WTC11 (cell line): ENCODE results near the gene TAPT1. TPM values are rescaled to one million over a fixed set of nuclear protein-coding genes. Genes with fewer than 3 reads are reported as not detected.

Source experiments
- ATAC-seq: fragments of 200-7000 bp; cut with Tn5 transposase; 2 replicates; pipeline ENCODE4 v1.10.0; 2021; ENCODE audit warnings: mild to moderate bottlenecking, moderate library complexity
- CTCF ChIA-PET: fragments of 300-600 bp; sonication (Branson Sonifier 250); formaldehyde crosslinking; loops from one replicate; lab custom pipeline; 2021; ENCODE audit warnings: antibody characterized with exemption; lab: Charles Lee
- POLR2A ChIA-PET: fragments of 350-600 bp; sonication (Branson Sonifier 250); formaldehyde crosslinking; loops from one replicate; lab custom pipeline; 2021; ENCODE audit warnings: antibody characterized with exemption; lab: Charles Lee
- DNase-seq: peaks from one replicate; pipeline ENCODE4 v3.0.0; 2021; ENCODE audit warnings: low spot score
- H3K27ac Mint-ChIP-seq: 2 replicates; pipeline ENCODE4 v1.8.0; 2021; ENCODE audit warnings: mixed read lengths
- H3K27me3 Mint-ChIP-seq: 2 replicates; pipeline ENCODE4 v1.8.0; 2021; ENCODE audit warnings: low read depth, mild to moderate bottlenecking, moderate library complexity, mixed read lengths
- H3K36me3 Mint-ChIP-seq: 2 replicates; pipeline ENCODE4 v1.8.0; 2021; ENCODE audit warnings: mixed read lengths
- H3K4me1 Mint-ChIP-seq: 2 replicates; pipeline ENCODE4 v1.8.0; 2022; ENCODE audit warnings: mixed read lengths
- H3K4me3 Mint-ChIP-seq: 2 replicates; pipeline ENCODE4 v1.8.0; 2021; ENCODE audit warnings: mild to moderate bottlenecking, moderate library complexity, mixed read lengths
- H3K9me3 Mint-ChIP-seq: 2 replicates; pipeline ENCODE4 v1.8.0; 2021; ENCODE audit warnings: mixed read lengths
- ELF4 ChIP-seq: sonication (generic); formaldehyde crosslinking; IDR thresholded peaks from 2 replicates; pipeline ENCODE4 v1.8.1; 2022; ENCODE audit warnings: low read depth, mild to moderate bottlenecking, moderate library complexity, missing genetic modification reagents
- ETV6 ChIP-seq: sonication (generic); formaldehyde crosslinking; IDR thresholded peaks from 2 replicates; pipeline ENCODE4 v1.8.1; 2022; ENCODE audit warnings: mild to moderate bottlenecking, missing genetic modification reagents
- JAZF1 ChIP-seq: fragments of 250-450 bp; sonication (Bioruptor Pico); IDR thresholded peaks from 2 replicates; pipeline ENCODE4 v1.9.0; 2021; ENCODE audit warnings: moderate library complexity, mild to moderate bottlenecking, inconsistent platforms
- NFATC4 ChIP-seq: fragments of 250-450 bp; sonication (Bioruptor Pico); IDR thresholded peaks from 2 replicates; pipeline ENCODE4 v1.9.0; 2021; ENCODE audit warnings: mild to moderate bottlenecking
- NFYB ChIP-seq: sonication (generic); formaldehyde crosslinking; conservative IDR thresholded peaks from 2 replicates; pipeline ENCODE4 v1.8.0; 2022; ENCODE audit warnings: low read depth, missing genetic modification reagents
- NR1H2 ChIP-seq: sonication (generic); formaldehyde crosslinking; IDR thresholded peaks from 2 replicates; pipeline ENCODE4 v1.9.0; 2021; ENCODE audit warnings: mild to moderate bottlenecking, moderate library complexity, missing genetic modification reagents
- NR3C1 ChIP-seq: sonication (generic); formaldehyde crosslinking; conservative IDR thresholded peaks from 2 replicates; pipeline ENCODE4 v1.8.1; 2023; ENCODE audit warnings: low read depth, mild to moderate bottlenecking, missing genetic modification reagents
- PRRX2 ChIP-seq: fragments of 250-450 bp; sonication (Bioruptor Pico); IDR thresholded peaks from 2 replicates; pipeline ENCODE4 v1.8.0; 2021; ENCODE audit warnings: mild to moderate bottlenecking
- RORB ChIP-seq: fragments of 250-450 bp; sonication (Bioruptor Pico); IDR thresholded peaks from 2 replicates; pipeline ENCODE4 v1.9.0; 2021; ENCODE audit warnings: mild to moderate bottlenecking
- ZNF121 ChIP-seq: sonication (generic); formaldehyde crosslinking; IDR thresholded peaks from 2 replicates; pipeline ENCODE4 v1.8.0; 2023; ENCODE audit warnings: missing genetic modification reagents
- ZNF232 ChIP-seq: sonication (generic); formaldehyde crosslinking; IDR thresholded peaks from 2 replicates; pipeline ENCODE4 v1.8.0; 2022; ENCODE audit warnings: mild to moderate bottlenecking, missing genetic modification reagents
- ZNF317 ChIP-seq: sonication (generic); formaldehyde crosslinking; IDR thresholded peaks from 2 replicates; pipeline ENCODE4 v1.8.1; 2023; ENCODE audit warnings: low read depth, mild to moderate bottlenecking, moderate library complexity, missing genetic modification reagents, borderline replicate concordance
- total RNA-seq: library from RNA; stranded (reverse); gene quantifications from 3 replicates; pipeline ENCODE4 v1.2.3, GENCODE V29; 2021
- TF ChIP-seq, protein P1 (sequence below): sonication (generic); formaldehyde crosslinking; conservative IDR thresholded peaks from 2 replicates; pipeline ENCODE4 v1.8.1; 2023; ENCODE audit warnings: mild to moderate bottlenecking, low read depth, missing genetic modification reagents, moderate library complexity
- TF ChIP-seq, protein P2 (sequence below): sonication (generic); formaldehyde crosslinking; IDR thresholded peaks from 2 replicates; pipeline ENCODE4 v1.8.0; 2022; ENCODE audit warnings: missing genetic modification reagents
- TF ChIP-seq, protein P3 (sequence below): sonication (generic); formaldehyde crosslinking; IDR thresholded peaks from 2 replicates; pipeline ENCODE4 v1.8.0; 2023; ENCODE audit warnings: missing genetic modification reagents, mild to moderate bottlenecking, borderline replicate concordance
- TF ChIP-seq, protein P4 (sequence below): fragments of 250-450 bp; sonication (Bioruptor Pico); IDR thresholded peaks from 2 replicates; pipeline ENCODE4 v1.9.0; 2021; ENCODE audit warnings: mild to moderate bottlenecking, borderline replicate concordance

The TAPT1 gene
- total RNA-seq, 1 experiment from 2014 or later, result 12.4 TPM

DNA sequence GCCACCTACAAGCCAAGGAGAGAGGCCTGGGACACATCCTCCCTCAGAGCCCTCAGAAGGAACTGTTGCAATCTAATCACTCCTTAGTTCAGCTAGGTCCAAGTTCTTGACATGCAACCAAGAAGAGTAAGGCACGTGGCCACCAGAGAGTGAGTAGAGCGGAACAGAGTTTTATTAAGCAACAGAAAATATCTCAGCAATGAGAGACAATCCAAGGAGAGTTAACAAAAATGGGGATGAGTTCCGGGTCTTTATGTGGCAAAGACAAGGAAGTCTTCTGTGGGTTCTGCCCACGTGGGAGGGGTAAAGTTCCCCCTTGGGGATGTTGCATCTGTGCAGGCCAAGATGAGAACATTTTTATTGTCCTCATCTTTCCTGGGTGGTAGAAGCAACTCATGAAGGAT, 104.0 kb downstream of the TAPT1 start:
- CTCF ChIA-PET, result no interaction called here
- no peak for DNase-seq

DNA sequence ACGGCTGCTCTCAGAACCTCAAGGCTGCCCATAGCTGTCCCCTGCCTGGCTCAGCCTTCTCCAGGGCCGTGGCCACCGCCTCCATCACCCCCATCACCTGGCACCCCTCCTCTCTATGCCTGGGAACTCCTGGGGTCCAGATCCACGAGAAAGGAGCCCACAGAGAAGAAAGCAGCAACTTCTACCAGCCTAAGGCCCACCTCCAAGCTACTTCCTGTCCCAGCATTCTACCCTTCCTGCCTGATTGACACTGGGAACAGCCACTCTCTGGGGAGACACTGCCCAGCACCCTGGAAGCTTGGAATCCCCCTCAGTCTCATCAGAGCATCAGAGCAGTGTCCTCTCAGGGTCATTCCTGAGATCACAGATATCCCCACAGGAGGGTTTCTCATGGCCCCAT, 105.6 kb downstream of the TAPT1 start:
- ChIA-PET CTCF (no interaction called here), POLR2A (interaction anchor here (0.6 kb wide), 1 partner anchor 831 kb away, joined by 3 read pairs; no protein-coding TSS in a partner anchor)
- H3K27me3 Mint-ChIP-seq, result no peaks in the 10 kb centered on the region
- TF ChIP-seq ETV6 (CRISPR knock-in tag), result no peak
- no peak for TF ChIP-seq ZNF121 (CRISPR knock-in tag)
- no peak for TF ChIP-seq NR1H2
- no peak for TF ChIP-seq NFATC4 (CRISPR knock-in tag)
- no peak for TF ChIP-seq NFYB (CRISPR knock-in tag)
- TF ChIP-seq, protein P1, sequence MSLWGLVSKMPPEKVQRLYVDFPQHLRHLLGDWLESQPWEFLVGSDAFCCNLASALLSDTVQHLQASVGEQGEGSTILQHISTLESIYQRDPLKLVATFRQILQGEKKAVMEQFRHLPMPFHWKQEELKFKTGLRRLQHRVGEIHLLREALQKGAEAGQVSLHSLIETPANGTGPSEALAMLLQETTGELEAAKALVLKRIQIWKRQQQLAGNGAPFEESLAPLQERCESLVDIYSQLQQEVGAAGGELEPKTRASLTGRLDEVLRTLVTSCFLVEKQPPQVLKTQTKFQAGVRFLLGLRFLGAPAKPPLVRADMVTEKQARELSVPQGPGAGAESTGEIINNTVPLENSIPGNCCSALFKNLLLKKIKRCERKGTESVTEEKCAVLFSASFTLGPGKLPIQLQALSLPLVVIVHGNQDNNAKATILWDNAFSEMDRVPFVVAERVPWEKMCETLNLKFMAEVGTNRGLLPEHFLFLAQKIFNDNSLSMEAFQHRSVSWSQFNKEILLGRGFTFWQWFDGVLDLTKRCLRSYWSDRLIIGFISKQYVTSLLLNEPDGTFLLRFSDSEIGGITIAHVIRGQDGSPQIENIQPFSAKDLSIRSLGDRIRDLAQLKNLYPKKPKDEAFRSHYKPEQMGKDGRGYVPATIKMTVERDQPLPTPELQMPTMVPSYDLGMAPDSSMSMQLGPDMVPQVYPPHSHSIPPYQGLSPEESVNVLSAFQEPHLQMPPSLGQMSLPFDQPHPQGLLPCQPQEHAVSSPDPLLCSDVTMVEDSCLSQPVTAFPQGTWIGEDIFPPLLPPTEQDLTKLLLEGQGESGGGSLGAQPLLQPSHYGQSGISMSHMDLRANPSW (CRISPR knock-in tag), result no peak
- no peak for TF ChIP-seq ZNF317 (CRISPR knock-in tag)
- TF ChIP-seq ELF4, result no peak
- TF ChIP-seq ZNF232, result no peak
- TF ChIP-seq, protein P2, sequence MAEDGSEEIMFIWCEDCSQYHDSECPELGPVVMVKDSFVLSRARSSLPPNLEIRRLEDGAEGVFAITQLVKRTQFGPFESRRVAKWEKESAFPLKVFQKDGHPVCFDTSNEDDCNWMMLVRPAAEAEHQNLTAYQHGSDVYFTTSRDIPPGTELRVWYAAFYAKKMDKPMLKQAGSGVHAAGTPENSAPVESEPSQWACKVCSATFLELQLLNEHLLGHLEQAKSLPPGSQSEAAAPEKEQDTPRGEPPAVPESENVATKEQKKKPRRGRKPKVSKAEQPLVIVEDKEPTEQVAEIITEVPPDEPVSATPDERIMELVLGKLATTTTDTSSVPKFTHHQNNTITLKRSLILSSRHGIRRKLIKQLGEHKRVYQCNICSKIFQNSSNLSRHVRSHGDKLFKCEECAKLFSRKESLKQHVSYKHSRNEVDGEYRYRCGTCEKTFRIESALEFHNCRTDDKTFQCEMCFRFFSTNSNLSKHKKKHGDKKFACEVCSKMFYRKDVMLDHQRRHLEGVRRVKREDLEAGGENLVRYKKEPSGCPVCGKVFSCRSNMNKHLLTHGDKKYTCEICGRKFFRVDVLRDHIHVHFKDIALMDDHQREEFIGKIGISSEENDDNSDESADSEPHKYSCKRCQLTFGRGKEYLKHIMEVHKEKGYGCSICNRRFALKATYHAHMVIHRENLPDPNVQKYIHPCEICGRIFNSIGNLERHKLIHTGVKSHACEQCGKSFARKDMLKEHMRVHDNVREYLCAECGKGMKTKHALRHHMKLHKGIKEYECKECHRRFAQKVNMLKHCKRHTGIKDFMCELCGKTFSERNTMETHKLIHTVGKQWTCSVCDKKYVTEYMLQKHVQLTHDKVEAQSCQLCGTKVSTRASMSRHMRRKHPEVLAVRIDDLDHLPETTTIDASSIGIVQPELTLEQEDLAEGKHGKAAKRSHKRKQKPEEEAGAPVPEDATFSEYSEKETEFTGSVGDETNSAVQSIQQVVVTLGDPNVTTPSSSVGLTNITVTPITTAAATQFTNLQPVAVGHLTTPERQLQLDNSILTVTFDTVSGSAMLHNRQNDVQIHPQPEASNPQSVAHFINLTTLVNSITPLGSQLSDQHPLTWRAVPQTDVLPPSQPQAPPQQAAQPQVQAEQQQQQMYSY (CRISPR knock-in tag), result no peak
- TF ChIP-seq, protein P3, sequence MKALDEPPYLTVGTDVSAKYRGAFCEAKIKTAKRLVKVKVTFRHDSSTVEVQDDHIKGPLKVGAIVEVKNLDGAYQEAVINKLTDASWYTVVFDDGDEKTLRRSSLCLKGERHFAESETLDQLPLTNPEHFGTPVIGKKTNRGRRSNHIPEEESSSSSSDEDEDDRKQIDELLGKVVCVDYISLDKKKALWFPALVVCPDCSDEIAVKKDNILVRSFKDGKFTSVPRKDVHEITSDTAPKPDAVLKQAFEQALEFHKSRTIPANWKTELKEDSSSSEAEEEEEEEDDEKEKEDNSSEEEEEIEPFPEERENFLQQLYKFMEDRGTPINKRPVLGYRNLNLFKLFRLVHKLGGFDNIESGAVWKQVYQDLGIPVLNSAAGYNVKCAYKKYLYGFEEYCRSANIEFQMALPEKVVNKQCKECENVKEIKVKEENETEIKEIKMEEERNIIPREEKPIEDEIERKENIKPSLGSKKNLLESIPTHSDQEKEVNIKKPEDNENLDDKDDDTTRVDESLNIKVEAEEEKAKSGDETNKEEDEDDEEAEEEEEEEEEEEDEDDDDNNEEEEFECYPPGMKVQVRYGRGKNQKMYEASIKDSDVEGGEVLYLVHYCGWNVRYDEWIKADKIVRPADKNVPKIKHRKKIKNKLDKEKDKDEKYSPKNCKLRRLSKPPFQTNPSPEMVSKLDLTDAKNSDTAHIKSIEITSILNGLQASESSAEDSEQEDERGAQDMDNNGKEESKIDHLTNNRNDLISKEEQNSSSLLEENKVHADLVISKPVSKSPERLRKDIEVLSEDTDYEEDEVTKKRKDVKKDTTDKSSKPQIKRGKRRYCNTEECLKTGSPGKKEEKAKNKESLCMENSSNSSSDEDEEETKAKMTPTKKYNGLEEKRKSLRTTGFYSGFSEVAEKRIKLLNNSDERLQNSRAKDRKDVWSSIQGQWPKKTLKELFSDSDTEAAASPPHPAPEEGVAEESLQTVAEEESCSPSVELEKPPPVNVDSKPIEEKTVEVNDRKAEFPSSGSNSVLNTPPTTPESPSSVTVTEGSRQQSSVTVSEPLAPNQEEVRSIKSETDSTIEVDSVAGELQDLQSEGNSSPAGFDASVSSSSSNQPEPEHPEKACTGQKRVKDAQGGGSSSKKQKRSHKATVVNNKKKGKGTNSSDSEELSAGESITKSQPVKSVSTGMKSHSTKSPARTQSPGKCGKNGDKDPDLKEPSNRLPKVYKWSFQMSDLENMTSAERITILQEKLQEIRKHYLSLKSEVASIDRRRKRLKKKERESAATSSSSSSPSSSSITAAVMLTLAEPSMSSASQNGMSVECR (CRISPR knock-in tag), result no peak
- TF ChIP-seq PRRX2 (CRISPR knock-in tag), result no peak
- no peak overlapping the region for H3K27ac Mint-ChIP-seq
- DNase-seq (no peak), ATAC-seq (peak; percentile 91)
- no peaks in the 10 kb centered on the region for H3K36me3 Mint-ChIP-seq
- H3K4me1 Mint-ChIP-seq, result no peaks in the 10 kb centered on the region
- no peaks in the 10 kb centered on the region for H3K9me3 Mint-ChIP-seq
- no peak overlapping the region for H3K4me3 Mint-ChIP-seq

More for the DNA sequence above, 104.0 kb downstream of the TAPT1 start:
- no peaks in the 10 kb centered on the region for H3K4me1 Mint-ChIP-seq
- no peaks in the 10 kb centered on the region for H3K27me3 Mint-ChIP-seq
- POLR2A ChIA-PET, result no interaction called here
- H3K36me3 Mint-ChIP-seq, result no peaks in the 10 kb centered on the region
- no peak overlapping the region for H3K4me3 Mint-ChIP-seq
- TF ChIP-seq, protein P4, sequence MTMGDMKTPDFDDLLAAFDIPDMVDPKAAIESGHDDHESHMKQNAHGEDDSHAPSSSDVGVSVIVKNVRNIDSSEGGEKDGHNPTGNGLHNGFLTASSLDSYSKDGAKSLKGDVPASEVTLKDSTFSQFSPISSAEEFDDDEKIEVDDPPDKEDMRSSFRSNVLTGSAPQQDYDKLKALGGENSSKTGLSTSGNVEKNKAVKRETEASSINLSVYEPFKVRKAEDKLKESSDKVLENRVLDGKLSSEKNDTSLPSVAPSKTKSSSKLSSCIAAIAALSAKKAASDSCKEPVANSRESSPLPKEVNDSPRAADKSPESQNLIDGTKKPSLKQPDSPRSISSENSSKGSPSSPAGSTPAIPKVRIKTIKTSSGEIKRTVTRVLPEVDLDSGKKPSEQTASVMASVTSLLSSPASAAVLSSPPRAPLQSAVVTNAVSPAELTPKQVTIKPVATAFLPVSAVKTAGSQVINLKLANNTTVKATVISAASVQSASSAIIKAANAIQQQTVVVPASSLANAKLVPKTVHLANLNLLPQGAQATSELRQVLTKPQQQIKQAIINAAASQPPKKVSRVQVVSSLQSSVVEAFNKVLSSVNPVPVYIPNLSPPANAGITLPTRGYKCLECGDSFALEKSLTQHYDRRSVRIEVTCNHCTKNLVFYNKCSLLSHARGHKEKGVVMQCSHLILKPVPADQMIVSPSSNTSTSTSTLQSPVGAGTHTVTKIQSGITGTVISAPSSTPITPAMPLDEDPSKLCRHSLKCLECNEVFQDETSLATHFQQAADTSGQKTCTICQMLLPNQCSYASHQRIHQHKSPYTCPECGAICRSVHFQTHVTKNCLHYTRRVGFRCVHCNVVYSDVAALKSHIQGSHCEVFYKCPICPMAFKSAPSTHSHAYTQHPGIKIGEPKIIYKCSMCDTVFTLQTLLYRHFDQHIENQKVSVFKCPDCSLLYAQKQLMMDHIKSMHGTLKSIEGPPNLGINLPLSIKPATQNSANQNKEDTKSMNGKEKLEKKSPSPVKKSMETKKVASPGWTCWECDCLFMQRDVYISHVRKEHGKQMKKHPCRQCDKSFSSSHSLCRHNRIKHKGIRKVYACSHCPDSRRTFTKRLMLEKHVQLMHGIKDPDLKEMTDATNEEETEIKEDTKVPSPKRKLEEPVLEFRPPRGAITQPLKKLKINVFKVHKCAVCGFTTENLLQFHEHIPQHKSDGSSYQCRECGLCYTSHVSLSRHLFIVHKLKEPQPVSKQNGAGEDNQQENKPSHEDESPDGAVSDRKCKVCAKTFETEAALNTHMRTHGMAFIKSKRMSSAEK (CRISPR knock-in tag), result no peak
- TF ChIP-seq NR3C1 (CRISPR knock-in tag) (no peak), JAZF1 (CRISPR knock-in tag) (no peak), RORB (CRISPR knock-in tag) (no peak)
- no peak for ATAC-seq
- no peaks in the 10 kb centered on the region for H3K9me3 Mint-ChIP-seq
- H3K27ac Mint-ChIP-seq, result no peak overlapping the region
